Stomach (tissue), 9 donors: Measurements from ENCODE around the gene CD300C. TPM values are rescaled to one million over a fixed set of nuclear protein-coding genes. Genes with fewer than 3 reads are reported as not detected.

Experiments used
- DNase-seq, 2 donors: peaks; one replicate each; pipeline versions ENCODE4 v3.0.0 to v3.0.0-alpha.2; 2013 to 2019
- H3K27ac ChIP-seq, 5 donors: fragments of 200-600 bp in 4 of 5; sonication (generic) in 4 of 5; one replicate each; pipeline ENCODE4 v1.5.1; 2013 to 2019; ENCODE audit warnings: mild to moderate bottlenecking in 1 of 5, moderate library complexity in 1 of 5
- H3K27me3 ChIP-seq, 3 donors: fragments of 200-600 bp; sonication (generic); one replicate each; pipeline ENCODE4 v1.5.1; 2017 to 2019; ENCODE audit warnings: mixed run types in 1 of 3
- H3K36me3 ChIP-seq, 4 donors: fragments of 200-600 bp; sonication (generic); 1 replicate in 3 of 4; 2 replicates in 1 of 4; pipeline ENCODE4 v1.5.1; 2016 to 2019
- H3K4me1 ChIP-seq, 4 donors: fragments of 200-600 bp; sonication (generic); one replicate each; pipeline ENCODE4 v1.5.1; 2016 to 2019
- H3K4me3 ChIP-seq, 4 donors: fragments of 200-600 bp; sonication (generic) in 3 of 4; one replicate each; pipeline ENCODE4 v1.5.1; 2016 to 2019; ENCODE audit warnings: mild to moderate bottlenecking in 1 of 4
- H3K9me3 ChIP-seq, 4 donors: fragments of 200-600 bp; sonication (generic); one replicate each; pipeline ENCODE4 v1.5.1; 2016 to 2019
- EP300 ChIP-seq: sonication (generic); formaldehyde crosslinking; IDR thresholded peaks from one replicate; pipeline ENCODE4 v1.6.1; 2017; ENCODE audit warnings: antibody characterized with exemption
- POLR2A ChIP-seq, 4 donors: fragments of 450-650 bp; IDR thresholded peaks; one replicate each; pipeline ENCODE4 v1.6.1; 2016; ENCODE audit warnings: antibody characterized with exemption in 4 of 4, control low read depth in 2 of 4, mild to moderate bottlenecking in 1 of 4, moderate library complexity in 1 of 4
- POLR2AphosphoS5 ChIP-seq, 3 donors: sonication (generic); formaldehyde crosslinking; IDR thresholded peaks; one replicate each; pipeline ENCODE4 v1.6.1; 2016; ENCODE audit warnings: antibody characterized with exemption in 3 of 3
- WGBS, 5 donors: extraction: QIAGEN DNeasy Blood & Tissue Kit in 3 of 5; methylation state at CpG; one replicate each; pipeline versions ENCODE4 v1.1.5 to v1.1.7; 2013 to 2018; 5-methylcytosine and 5-hydroxymethylcytosine counted together
- intact Hi-C: fragments of 100-400 bp; cut with DNase I; formaldehyde crosslinking; loops from one replicate; pipeline ENCODE4 v1.15.1; 2023; ENCODE audit warnings: low total_unique reads
- polyA plus RNA-seq, 3 donors: library from polyadenylated mRNA; stranded (reverse); fragments of 200-250 nt; gene quantifications; one replicate each; pipeline ENCODE4 v1.2.3, GENCODE V29; 2013
- total RNA-seq, 5 donors: library from RNA; depleted of rRNA; stranded (reverse); fragments of >200 nt; gene quantifications; one replicate each; pipeline versions ENCODE4 v1.1.0 to v1.2.3, GENCODE V29; 2014 to 2016
- TF ChIP-seq, protein P1 (sequence below), 7 experiments: fragments of 450-650 bp in 4 of 7; fragments of 200-600 bp in 3 of 7; sonication (generic) in 3 of 7; IDR thresholded peaks; one replicate each; pipeline ENCODE4 v1.5.1; 2016 to 2019; ENCODE audit warnings: antibody characterized with exemption in 7 of 7, control low read depth in 2 of 7, mild to moderate bottlenecking in 1 of 7
- donor health status: healthy with polysubstance abuse.
- donor health status: Bipolar disorder and iron deficiency.
- donor health status: healthy.

CD300C gene
- total and polyA plus RNA-seq, 8 donors: 0.13 to 1.6 (median 0.75) TPM; not detected in 5

DNA sequence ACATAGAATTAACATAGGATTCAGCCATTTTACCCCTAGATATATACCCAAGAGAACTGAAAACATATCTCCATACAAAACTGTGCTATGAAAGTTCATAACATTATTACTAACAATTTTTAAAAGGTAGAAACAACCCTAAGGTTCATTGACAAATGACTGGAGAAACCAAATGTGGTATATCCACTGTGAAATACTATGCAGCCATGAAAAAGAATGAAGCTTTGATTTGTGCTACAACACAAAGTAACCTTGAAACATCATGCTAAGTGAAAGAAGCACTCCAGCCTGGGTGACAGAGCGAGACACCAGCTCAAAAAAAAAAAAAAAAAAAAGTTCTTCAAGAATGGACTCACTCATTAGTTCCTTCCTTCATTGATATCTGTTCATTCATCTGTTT lies 45.6 kb upstream of the CD300C start:
- no peak overlapping the region for H3K27ac ChIP-seq
- no peak for DNase-seq
- H3K27me3 ChIP-seq: peaks cover 0 to 35% (median 0%) of the 10 kb centered on the region in 3 donors
- no peaks in the 10 kb centered on the region for H3K4me1 ChIP-seq
- H3K4me3 ChIP-seq: no peak overlapping the region
- intact Hi-C loops: no loop called here
- H3K9me3 ChIP-seq: no peaks in the 10 kb centered on the region
- H3K36me3 ChIP-seq: no peaks in the 10 kb centered on the region
- no peak for TF ChIP-seq POLR2A (IDR thresholded peaks at IDR 0.05)
- WGBS, 5 donors: 70 to 78% (median 77%) methylated on average over 1 of the region's 1 CpG

DNA sequence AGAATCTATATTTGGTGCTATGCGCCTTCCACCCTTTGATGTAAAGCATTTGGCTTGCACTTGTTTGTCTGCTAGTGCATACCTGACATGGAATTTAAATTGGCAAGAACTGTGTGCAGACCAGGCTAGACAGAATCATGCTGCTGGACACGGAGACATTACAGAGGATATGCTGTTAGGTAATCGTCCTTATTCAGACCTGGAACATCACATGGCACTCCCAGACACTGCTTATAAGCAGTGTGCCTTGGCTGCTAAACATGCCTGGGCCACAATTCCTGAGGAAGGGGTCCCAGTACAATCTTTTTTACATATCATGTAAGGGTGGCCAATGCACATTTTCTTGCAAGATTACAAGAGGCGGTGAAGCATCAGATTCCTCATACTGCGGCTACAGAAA lies 39.8 kb upstream of the CD300C start:
- Histone ChIP-seq H3K27ac (no peak overlapping the region), H3K9me3 (peaks cover 0 to 5% (median 0%) of the 10 kb centered on the region in 4 donors), H3K36me3 (no peaks in the 10 kb centered on the region), H3K4me3 (no peak overlapping the region), H3K4me1 (no peaks in the 10 kb centered on the region), H3K27me3 (peaks cover 0 to 7% (median 0%) of the 10 kb centered on the region in 3 donors)
- 79 to 88% (median 82%) methylated on average over 5 of the region's 5 CpGs for WGBS, 5 donors
- intact Hi-C loops: no loop called here
- no peak for DNase-seq
- TF ChIP-seq, protein P1, sequence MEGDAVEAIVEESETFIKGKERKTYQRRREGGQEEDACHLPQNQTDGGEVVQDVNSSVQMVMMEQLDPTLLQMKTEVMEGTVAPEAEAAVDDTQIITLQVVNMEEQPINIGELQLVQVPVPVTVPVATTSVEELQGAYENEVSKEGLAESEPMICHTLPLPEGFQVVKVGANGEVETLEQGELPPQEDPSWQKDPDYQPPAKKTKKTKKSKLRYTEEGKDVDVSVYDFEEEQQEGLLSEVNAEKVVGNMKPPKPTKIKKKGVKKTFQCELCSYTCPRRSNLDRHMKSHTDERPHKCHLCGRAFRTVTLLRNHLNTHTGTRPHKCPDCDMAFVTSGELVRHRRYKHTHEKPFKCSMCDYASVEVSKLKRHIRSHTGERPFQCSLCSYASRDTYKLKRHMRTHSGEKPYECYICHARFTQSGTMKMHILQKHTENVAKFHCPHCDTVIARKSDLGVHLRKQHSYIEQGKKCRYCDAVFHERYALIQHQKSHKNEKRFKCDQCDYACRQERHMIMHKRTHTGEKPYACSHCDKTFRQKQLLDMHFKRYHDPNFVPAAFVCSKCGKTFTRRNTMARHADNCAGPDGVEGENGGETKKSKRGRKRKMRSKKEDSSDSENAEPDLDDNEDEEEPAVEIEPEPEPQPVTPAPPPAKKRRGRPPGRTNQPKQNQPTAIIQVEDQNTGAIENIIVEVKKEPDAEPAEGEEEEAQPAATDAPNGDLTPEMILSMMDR (IDR thresholded peaks at IDR 0.05): no peak
- TF ChIP-seq EP300 (no peak), POLR2A (IDR thresholded peaks at IDR 0.05) (no peak), POLR2AphosphoS5 (IDR thresholded peaks at IDR 0.05) (no peak)

DNA sequence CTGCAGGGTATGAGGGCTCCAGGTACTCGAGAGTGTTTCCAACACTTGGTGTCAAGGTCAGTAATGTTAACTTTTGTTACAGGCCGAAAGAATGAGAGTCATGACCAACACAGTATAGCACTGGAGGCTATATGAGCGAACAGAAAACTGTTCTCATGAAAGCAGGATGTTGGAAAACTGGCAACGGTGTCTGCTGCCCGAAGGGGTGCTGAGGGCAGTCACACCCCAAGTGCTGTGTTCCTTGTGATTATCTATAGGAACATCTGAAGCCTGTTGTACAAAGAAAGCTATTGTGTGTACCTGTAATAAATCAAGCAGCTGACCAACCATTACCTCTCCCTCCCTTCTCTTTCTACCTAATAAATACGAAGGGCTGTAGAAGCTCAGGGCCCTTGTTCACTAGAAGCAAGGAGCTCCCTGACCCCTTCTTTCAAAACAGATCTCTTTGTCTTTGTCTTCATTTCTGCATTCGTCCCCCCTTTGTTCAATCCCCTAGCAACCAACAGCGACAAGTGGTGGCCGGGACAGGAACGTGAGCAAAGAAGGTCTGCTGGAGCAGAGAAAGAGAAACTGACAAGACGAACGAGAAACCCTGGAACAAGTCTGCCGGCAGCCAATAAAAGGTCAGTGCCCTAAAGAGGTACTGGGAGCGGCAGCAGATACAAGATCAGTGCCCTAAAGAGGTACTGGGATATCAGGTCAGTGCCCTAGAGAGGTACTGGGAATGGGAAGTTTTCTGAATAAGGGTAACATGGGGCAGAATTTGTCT lies 38.6 kb upstream of the CD300C start:
- Histone ChIP-seq H3K27me3 (peaks cover 0 to 5% (median 0%) of the 10 kb centered on the region in 3 donors), H3K9me3 (peaks cover 0 to 5% (median 0%) of the 10 kb centered on the region in 4 donors), H3K4me1 (no peaks in the 10 kb centered on the region), H3K4me3 (no peak overlapping the region), H3K27ac (no peak overlapping the region), H3K36me3 (no peaks in the 10 kb centered on the region)
- intact Hi-C loops: no loop called here
- 51 to 69% (median 59%) methylated on average over 14 of the region's 14 CpGs for WGBS, 5 donors
- DNase-seq: no peak
- TF ChIP-seq EP300 (no peak), POLR2AphosphoS5 (IDR thresholded peaks at IDR 0.05) (no peak), POLR2A (IDR thresholded peaks at IDR 0.05) (no peak)
- TF ChIP-seq, protein P1 (IDR thresholded peaks at IDR 0.05): no peak

DNA sequence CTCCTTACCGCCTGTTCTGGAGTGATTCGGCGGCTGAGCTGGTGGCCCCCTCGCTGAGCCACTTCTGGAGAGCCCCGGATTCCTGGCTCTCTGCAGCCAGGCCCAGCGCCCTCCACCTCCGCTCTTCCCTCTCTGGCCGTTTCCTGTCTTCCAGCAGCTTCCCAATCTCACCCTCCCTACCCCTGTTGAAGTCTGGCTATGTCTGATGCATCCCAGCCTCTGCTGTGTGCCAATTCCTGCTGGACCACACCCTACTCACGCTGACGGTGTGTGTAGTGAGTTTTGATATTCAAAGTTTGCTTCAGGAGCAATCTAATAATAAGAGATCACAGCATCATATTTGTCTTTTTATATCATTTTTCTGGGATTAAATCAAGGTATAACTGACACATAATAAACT lies 36.7 kb upstream of the CD300C start:
- intact Hi-C loops: no loop called here
- Histone ChIP-seq H3K27ac (no peak overlapping the region), H3K9me3 (peaks cover 0 to 5% (median 0%) of the 10 kb centered on the region in 4 donors), H3K27me3 (peaks cover 0 to under 1% (median 0%) of the 10 kb centered on the region in 3 donors), H3K36me3 (no peaks in the 10 kb centered on the region), H3K4me1 (no peaks in the 10 kb centered on the region), H3K4me3 (no peak overlapping the region)
- WGBS, 5 donors: 67 to 78% (median 74%) methylated on average over 10 of the region's 10 CpGs
- no peak for DNase-seq
- TF ChIP-seq POLR2A (IDR thresholded peaks at IDR 0.05): no peak
- no peak for TF ChIP-seq EP300
- TF ChIP-seq, protein P1 (IDR thresholded peaks at IDR 0.05): no peak
- no peak for TF ChIP-seq POLR2AphosphoS5 (IDR thresholded peaks at IDR 0.05)

DNA sequence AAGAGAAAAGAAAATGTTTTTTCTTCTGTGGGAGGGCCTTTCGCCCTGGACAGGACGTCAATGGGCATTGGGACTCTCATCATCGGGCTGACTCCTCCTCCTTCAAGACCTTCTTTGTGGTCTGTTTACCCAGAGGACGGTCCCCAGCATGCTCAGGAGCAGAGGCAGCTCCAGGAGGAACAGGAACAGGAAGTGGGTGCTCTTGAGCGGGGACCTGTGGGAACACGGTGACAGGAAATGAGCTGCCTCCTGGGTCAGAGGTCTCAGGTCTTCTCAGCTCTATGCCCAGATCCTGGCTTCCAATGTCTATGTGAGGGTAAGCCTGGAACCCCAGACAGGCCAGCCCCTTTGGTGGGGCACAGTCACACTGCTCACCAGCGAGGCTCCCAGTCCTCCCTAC lies 34.0 kb upstream of the CD300C start:
- intact Hi-C loops: no loop called here
- 49 to 71% (median 58%) methylated on average over 5 to 7 of the region's 7 CpGs for WGBS, 5 donors

More for the DNA sequence above, 34.0 kb upstream of the CD300C start:
- H3K4me1 ChIP-seq: no peaks in the 10 kb centered on the region
- H3K4me3 ChIP-seq: no peak overlapping the region
- no peak overlapping the region for H3K27ac ChIP-seq
- H3K36me3 ChIP-seq: no peaks in the 10 kb centered on the region
- peaks cover 0 to 6% (median 0%) of the 10 kb centered on the region in 3 donors for H3K27me3 ChIP-seq
- no peak for TF ChIP-seq POLR2AphosphoS5 (IDR thresholded peaks at IDR 0.05)
- TF ChIP-seq EP300: no peak
- TF ChIP-seq POLR2A (IDR thresholded peaks at IDR 0.05): no peak
- TF ChIP-seq, protein P1 (IDR thresholded peaks at IDR 0.05): no peak
- DNase-seq: no peak
- peaks cover 0 to 5% (median 0%) of the 10 kb centered on the region in 4 donors for H3K9me3 ChIP-seq
